NK-92 treated with Interleukin-12 subunit alpha and Interleukin-12 subunit beta, amount 100 ng/mL, for 24 hours (cell line): Measurements from ENCODE around the gene PTGER1.
A peak's percentile ranks its signal among the peaks of the same experiment; 100 is the strongest.
"Not testable (repeated sequence)": the region's sequence is repeated elsewhere in the genome, so short reads cannot be mapped to it uniquely, and the experiment has no call there.

ENCODE experiments used
- DNase-seq: peaks from one replicate; lab custom pipeline; 2025; lab: John Stamatoyannopoulos, UW

The PTGER1 gene

GRCh38 chr19:14473978-14474578 lies 1.1 kb downstream of the PTGER1 start:
- DNase-seq = no peak

GRCh38 chr19:14473073-14473977 lies 1.8 kb downstream of the PTGER1 start:
- DNase-seq = no peak

- no peak for DNase-seq
Measured at GRCh38 chr19:14472202-14472938, 2.8 kb downstream of the PTGER1 start.

- no peak for DNase-seq
Measured at GRCh38 chr19:14471436-14472187, 3.5 kb downstream of the PTGER1 start.

GRCh38 chr19:14470031-14470876 lies 4.9 kb downstream of the PTGER1 start:
- no peak for DNase-seq

- no peak for DNase-seq
Measured at GRCh38 chr19:14467816-14468215, 7.3 kb downstream of the PTGER1 start.

GRCh38 chr19:14467391-14467790 lies 7.8 kb downstream of the PTGER1 start:
- DNase-seq = no peak

GRCh38 chr19:14463747-14464146 lies 11.4 kb downstream of the PTGER1 start:
- no peak for DNase-seq

- not testable (repeated sequence) for DNase-seq
Measured at GRCh38 chr19:14462401-14462800, 12.8 kb downstream of the PTGER1 start.

GRCh38 chr19:14460935-14461334 lies 14.2 kb downstream of the PTGER1 start:
- no peak for DNase-seq

- peak; percentile 70 for DNase-seq
Measured at GRCh38 chr19:14459703-14460102, 15.5 kb downstream of the PTGER1 start.

GRCh38 chr19:14452303-14452702 lies 22.9 kb downstream of the PTGER1 start:
- DNase-seq = not testable (repeated sequence)

GRCh38 chr19:14450876-14451275 lies 24.3 kb downstream of the PTGER1 start:
- no peak for DNase-seq

GRCh38 chr19:14450168-14450874 lies 24.8 kb downstream of the PTGER1 start:
- DNase-seq = no peak

- DNase-seq = no peak
Measured at GRCh38 chr19:14449321-14449720, 25.8 kb downstream of the PTGER1 start.

GRCh38 chr19:14446336-14447036 lies 28.7 kb downstream of the PTGER1 start:
- DNase-seq = no peak

- DNase-seq = no peak
Measured at GRCh38 chr19:14443632-14444216, 31.4 kb downstream of the PTGER1 start.

GRCh38 chr19:14442891-14443631 lies 32.1 kb downstream of the PTGER1 start:
- DNase-seq = no peak
